ENCODE results near the gene FGF10. TPM values are rescaled to one million over a fixed set of nuclear protein-coding genes. Genes with fewer than 3 reads are reported as not detected.

The FGF10 gene
- total RNA-seq, 2 experiments from 2014 or later, result not detected

- Histone ChIP-seq H3K27ac (ENCODE audit: low read depth, low read length, poor library complexity, severe bottlenecking) (no peak overlapping the region), H2AFZ (ENCODE audit: low read length) (no peak overlapping the region), H3K79me2 (ENCODE audit: insufficient read depth, low read depth, low read length) (no peaks in the 10 kb centered on the region), H4K20me1 (ENCODE audit: insufficient read depth, low read length) (no peaks in the 10 kb centered on the region), H3K4me3 (ENCODE audit: low read depth, low read length, poor library complexity, severe bottlenecking) (no peak overlapping the region), H3K4me1 (ENCODE audit: insufficient read depth, low read length, poor library complexity, severe bottlenecking) (no peaks in the 10 kb centered on the region), H3K36me3 (ENCODE audit: insufficient read depth, low read length) (no peaks in the 10 kb centered on the region), H3K9me2 (ENCODE audit: insufficient read depth, low read length) (no peaks in the 10 kb centered on the region), H3K9me3 (ENCODE audit: low read length) (no peaks in the 10 kb centered on the region), H3K4me2 (ENCODE audit: low read length) (no peak overlapping the region)
- POLR2A ChIA-PET, result interaction anchor here (0.8 to 0.9 kb wide), 2 partner anchors 11 to 22 kb away, joined by 3 read pairs; no protein-coding TSS in a partner anchor
- BruUV-seq (replicated peaks), result no TSS peak
- intact Hi-C loops (cut with micrococcal nuclease; ENCODE audit: unreplicated experiment), result no loop called here
- TF ChIP-seq CTCF (conservative IDR thresholded peaks at IDR 0.05; ENCODE audit: low read length) (no peak), EZH2phosphoT487 (IDR thresholded peaks at IDR 0.05; ENCODE audit: borderline replicate concordance, low read depth, low read length) (no peak)
- CTCF ChIA-PET (ENCODE audit: unreplicated experiment), result no interaction called here
- no peak for DNase-seq (ENCODE audit: low spot score)
Observed at GRCh38 chr5:44367203-44367602, 22.0 kb downstream of the FGF10 start.

- Histone ChIP-seq H3K4me1 (ENCODE audit: insufficient read depth, low read length, poor library complexity, severe bottlenecking) (no peaks in the 10 kb centered on the region), H3K4me3 (ENCODE audit: low read depth, low read length, poor library complexity, severe bottlenecking) (no peak overlapping the region), H4K20me1 (ENCODE audit: insufficient read depth, low read length) (no peaks in the 10 kb centered on the region), H3K9me2 (ENCODE audit: insufficient read depth, low read length) (no peaks in the 10 kb centered on the region), H3K79me2 (ENCODE audit: insufficient read depth, low read depth, low read length) (no peaks in the 10 kb centered on the region), H2AFZ (ENCODE audit: low read length) (no peak overlapping the region), H3K27ac (ENCODE audit: low read depth, low read length, poor library complexity, severe bottlenecking) (no peak overlapping the region), H3K4me2 (ENCODE audit: low read length) (no peak overlapping the region), H3K36me3 (ENCODE audit: insufficient read depth, low read length) (no peaks in the 10 kb centered on the region), H3K9me3 (ENCODE audit: low read length) (no peaks in the 10 kb centered on the region)
- POLR2A ChIA-PET, result interaction anchor here (0.6 to 1.0 kb wide), 3 partner anchors 15 to 374 kb away, joined by 3 to 4 read pairs (median 3); no protein-coding TSS in a partner anchor
- BruUV-seq (replicated peaks), result no TSS peak
- intact Hi-C loops (cut with micrococcal nuclease; ENCODE audit: unreplicated experiment), result no loop called here
- CTCF ChIA-PET (ENCODE audit: unreplicated experiment), result no interaction called here
- no peak for DNase-seq (ENCODE audit: low spot score)
- TF ChIP-seq CTCF (conservative IDR thresholded peaks at IDR 0.05; ENCODE audit: low read length), result no peak
Observed at GRCh38 chr5:44365345-44365744, 23.9 kb downstream of the FGF10 start.

GRCh38 chr5:44364097-44364496 is 25.1 kb downstream of the FGF10 start:
- ChIA-PET POLR2A (no interaction called here), CTCF (ENCODE audit: unreplicated experiment) (no interaction called here)
- H3K4me2 ChIP-seq (ENCODE audit: low read length), result no peak overlapping the region
- no peaks in the 10 kb centered on the region for H3K79me2 ChIP-seq (ENCODE audit: insufficient read depth, low read depth, low read length)
- H3K4me3 ChIP-seq (ENCODE audit: low read depth, low read length, poor library complexity, severe bottlenecking), result no peak overlapping the region
- intact Hi-C loops (cut with micrococcal nuclease; ENCODE audit: unreplicated experiment), result no loop called here
- H3K36me3 ChIP-seq (ENCODE audit: insufficient read depth, low read length), result no peaks in the 10 kb centered on the region
- no peaks in the 10 kb centered on the region for H3K9me2 ChIP-seq (ENCODE audit: insufficient read depth, low read length)
- no peaks in the 10 kb centered on the region for H4K20me1 ChIP-seq (ENCODE audit: insufficient read depth, low read length)
- H3K4me1 ChIP-seq (ENCODE audit: insufficient read depth, low read length, poor library complexity, severe bottlenecking), result no peaks in the 10 kb centered on the region
- no TSS peak for BruUV-seq (replicated peaks)
- no peak for DNase-seq (ENCODE audit: low spot score)
- no peak for TF ChIP-seq EZH2phosphoT487 (IDR thresholded peaks at IDR 0.05; ENCODE audit: borderline replicate concordance, low read depth, low read length)
- no peak overlapping the region for H2AFZ ChIP-seq (ENCODE audit: low read length)
- H3K27ac ChIP-seq (ENCODE audit: low read depth, low read length, poor library complexity, severe bottlenecking), result no peak overlapping the region
- H3K9me3 ChIP-seq (ENCODE audit: low read length), result no peaks in the 10 kb centered on the region
